Astrocyte (in vitro differentiated cells and primary cell): ENCODE measurements around the gene TEDDM1.

Experiments
- EZH2 ChIP-seq: IDR thresholded peaks from 2 replicates; pipeline ENCODE4 v1.6.1; 2012; ENCODE audit warnings: mild to moderate bottlenecking, low read length, inconsistent platforms; ENCODE audit not compliant: insufficient read depth
- TF ChIP-seq, protein P1 (sequence below): IDR thresholded peaks from 2 replicates; pipeline ENCODE4 v1.5.1; 2011; ENCODE audit warnings: low read depth, mild to moderate bottlenecking, inconsistent platforms, low read length, moderate library complexity; ENCODE audit not compliant: insufficient read depth

GRCh38 chr1:182381962-182382819 lies 18.3 kb downstream of the TEDDM1 start:
- TF ChIP-seq, protein P1, sequence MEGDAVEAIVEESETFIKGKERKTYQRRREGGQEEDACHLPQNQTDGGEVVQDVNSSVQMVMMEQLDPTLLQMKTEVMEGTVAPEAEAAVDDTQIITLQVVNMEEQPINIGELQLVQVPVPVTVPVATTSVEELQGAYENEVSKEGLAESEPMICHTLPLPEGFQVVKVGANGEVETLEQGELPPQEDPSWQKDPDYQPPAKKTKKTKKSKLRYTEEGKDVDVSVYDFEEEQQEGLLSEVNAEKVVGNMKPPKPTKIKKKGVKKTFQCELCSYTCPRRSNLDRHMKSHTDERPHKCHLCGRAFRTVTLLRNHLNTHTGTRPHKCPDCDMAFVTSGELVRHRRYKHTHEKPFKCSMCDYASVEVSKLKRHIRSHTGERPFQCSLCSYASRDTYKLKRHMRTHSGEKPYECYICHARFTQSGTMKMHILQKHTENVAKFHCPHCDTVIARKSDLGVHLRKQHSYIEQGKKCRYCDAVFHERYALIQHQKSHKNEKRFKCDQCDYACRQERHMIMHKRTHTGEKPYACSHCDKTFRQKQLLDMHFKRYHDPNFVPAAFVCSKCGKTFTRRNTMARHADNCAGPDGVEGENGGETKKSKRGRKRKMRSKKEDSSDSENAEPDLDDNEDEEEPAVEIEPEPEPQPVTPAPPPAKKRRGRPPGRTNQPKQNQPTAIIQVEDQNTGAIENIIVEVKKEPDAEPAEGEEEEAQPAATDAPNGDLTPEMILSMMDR, result no peak
- no peak for TF ChIP-seq EZH2
